Tibial artery (tissue), 4 donors: ENCODE data around the gene ARHGEF2.
A peak's percentile ranks its signal among the peaks of the same experiment; 100 is the strongest.

Experiments used
- DNase-seq, 2 donors: peaks; one replicate each; pipeline ENCODE4 v3.0.0-alpha.2; 2019
- H3K27ac ChIP-seq, 2 donors: fragments of 200-600 bp; sonication (generic) in 1 of 2; 1 replicate in 1 of 2; 2 replicates in 1 of 2; pipeline ENCODE4 v1.5.1; 2018 to 2019; ENCODE audit warnings: mild to moderate bottlenecking in 1 of 2
- H3K27me3 ChIP-seq, 2 donors: fragments of 200-600 bp; sonication (generic) in 1 of 2; one replicate each; pipeline versions ENCODE4 v1.5.1 to v1.6.0; 2016 to 2019
- H3K36me3 ChIP-seq, 3 donors: fragments of 200-600 bp; sonication (generic) in 2 of 3; one replicate each; pipeline ENCODE4 v1.5.1; 2016 to 2019; ENCODE audit warnings: mild to moderate bottlenecking in 2 of 3
- H3K4me1 ChIP-seq, 4 donors: fragments of 200-600 bp; sonication (generic) in 2 of 4; 1 replicate in 3 of 4; 2 replicates in 1 of 4; pipeline ENCODE4 v1.5.1; 2016 to 2019
- H3K4me3 ChIP-seq, 2 donors: fragments of 200-600 bp; sonication (generic) in 1 of 2; 1 replicate in 1 of 2; 2 replicates in 1 of 2; pipeline ENCODE4 v1.5.1; 2018 to 2019; ENCODE audit warnings: mild to moderate bottlenecking in 2 of 2
- H3K9me3 ChIP-seq, 3 donors: fragments of 200-600 bp; sonication (generic) in 1 of 3; one replicate each; pipeline ENCODE4 v1.5.1; 2016 to 2019
- intact Hi-C: fragments of 100-400 bp; cut with DNase I; formaldehyde crosslinking; loops from one replicate; pipeline ENCODE4 v1.15.0; 2023; ENCODE audit warnings: low total_unique reads
- TF ChIP-seq, protein P1 (sequence below), 2 experiments: fragments of 200-600 bp in 1 of 2; fragments of 450-650 bp in 1 of 2; IDR thresholded peaks; one replicate each; pipeline ENCODE4 v1.5.1; 2017 to 2019; ENCODE audit warnings: antibody characterized with exemption in 2 of 2, mild to moderate bottlenecking in 1 of 2, moderate library complexity in 1 of 2

The ARHGEF2 gene

GRCh38 chr1:155978325-155978972 lies at the start of gene ARHGEF2:
TSS of gene ARHGEF2 (minus strand) at chr1:155978547. CDS start at chr1:155978427, 120 bp downstream.
- TF ChIP-seq, protein P1, sequence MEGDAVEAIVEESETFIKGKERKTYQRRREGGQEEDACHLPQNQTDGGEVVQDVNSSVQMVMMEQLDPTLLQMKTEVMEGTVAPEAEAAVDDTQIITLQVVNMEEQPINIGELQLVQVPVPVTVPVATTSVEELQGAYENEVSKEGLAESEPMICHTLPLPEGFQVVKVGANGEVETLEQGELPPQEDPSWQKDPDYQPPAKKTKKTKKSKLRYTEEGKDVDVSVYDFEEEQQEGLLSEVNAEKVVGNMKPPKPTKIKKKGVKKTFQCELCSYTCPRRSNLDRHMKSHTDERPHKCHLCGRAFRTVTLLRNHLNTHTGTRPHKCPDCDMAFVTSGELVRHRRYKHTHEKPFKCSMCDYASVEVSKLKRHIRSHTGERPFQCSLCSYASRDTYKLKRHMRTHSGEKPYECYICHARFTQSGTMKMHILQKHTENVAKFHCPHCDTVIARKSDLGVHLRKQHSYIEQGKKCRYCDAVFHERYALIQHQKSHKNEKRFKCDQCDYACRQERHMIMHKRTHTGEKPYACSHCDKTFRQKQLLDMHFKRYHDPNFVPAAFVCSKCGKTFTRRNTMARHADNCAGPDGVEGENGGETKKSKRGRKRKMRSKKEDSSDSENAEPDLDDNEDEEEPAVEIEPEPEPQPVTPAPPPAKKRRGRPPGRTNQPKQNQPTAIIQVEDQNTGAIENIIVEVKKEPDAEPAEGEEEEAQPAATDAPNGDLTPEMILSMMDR (IDR thresholded peaks at IDR 0.05): no peak
- H3K27me3 ChIP-seq: no peaks in the 10 kb centered on the region
- H3K4me1 ChIP-seq: peaks cover under 1 to 80% (median 69%) of the 10 kb centered on the region in 4 donors
- H3K9me3 ChIP-seq: no peaks in the 10 kb centered on the region
- peak; percentile 90 to 93 for DNase-seq
- peak within 1 kb of the TSS; percentile 98 to 99 for H3K27ac ChIP-seq
- intact Hi-C loops: no loop called here
- H3K36me3 ChIP-seq: no peaks in the 10 kb centered on the region
- peak within 1 kb of the TSS; percentile 89 to 98 for H3K4me3 ChIP-seq

DNA sequence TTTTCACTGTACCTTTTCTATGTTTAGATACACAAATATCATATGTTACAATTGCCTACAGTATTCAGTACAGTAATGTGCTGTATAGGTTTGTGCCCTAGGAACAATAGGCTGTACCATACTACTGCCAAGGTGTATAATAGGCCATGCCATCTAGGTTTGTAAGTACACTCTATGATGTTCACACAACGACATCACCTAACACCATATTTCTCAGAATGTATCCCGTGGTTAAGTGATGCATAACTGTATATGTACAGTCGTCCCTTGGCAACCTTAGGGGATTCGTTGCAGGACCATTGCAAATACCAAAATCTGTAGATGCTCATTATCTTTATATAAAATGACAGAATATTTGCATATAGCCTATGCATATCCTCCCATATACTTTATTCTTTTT lies 48.2 kb upstream of the ARHGEF2 start:
- Histone ChIP-seq H3K36me3 (no peaks in the 10 kb centered on the region), H3K27ac (no peak overlapping the region), H3K9me3 (no peaks in the 10 kb centered on the region), H3K4me1 (no peaks in the 10 kb centered on the region), H3K27me3 (no peaks in the 10 kb centered on the region), H3K4me3 (no peak overlapping the region)
- TF ChIP-seq, protein P1 (IDR thresholded peaks at IDR 0.05): no peak
- no peak for DNase-seq
- intact Hi-C loops: no loop called here

DNA sequence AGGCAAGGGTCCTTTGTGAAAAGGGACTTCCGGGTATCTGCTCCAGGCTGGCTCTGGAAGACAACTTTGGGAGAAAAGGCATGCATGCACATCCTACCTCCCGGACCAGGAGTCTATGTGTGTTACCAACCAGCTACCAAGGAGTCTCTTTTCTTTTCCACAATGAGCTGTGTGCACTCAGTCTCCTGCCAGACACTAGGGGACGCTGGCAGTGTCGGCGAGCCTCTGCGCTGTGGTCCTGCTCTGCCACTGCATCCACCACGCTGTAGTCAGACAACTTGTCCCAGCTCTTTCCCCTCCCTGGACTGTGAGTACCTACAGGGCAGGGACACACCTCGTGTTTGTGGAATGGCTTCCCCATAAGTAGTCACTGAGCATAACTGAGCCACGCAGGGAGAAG lies 47.5 kb upstream of the ARHGEF2 start:
- no peaks in the 10 kb centered on the region for H3K27me3 ChIP-seq
- H3K27ac ChIP-seq: no peak overlapping the region
- TF ChIP-seq, protein P1 (IDR thresholded peaks at IDR 0.05): peak in 1 of 2 experiments; percentile 7
- intact Hi-C loops: no loop called here
- no peak for DNase-seq
- no peaks in the 10 kb centered on the region for H3K9me3 ChIP-seq
- no peaks in the 10 kb centered on the region for H3K36me3 ChIP-seq
- H3K4me3 ChIP-seq: no peak overlapping the region
- no peaks in the 10 kb centered on the region for H3K4me1 ChIP-seq

GRCh38 chr1:156024801-156025200 lies 46.5 kb upstream of the ARHGEF2 start:
- H3K9me3 ChIP-seq: no peaks in the 10 kb centered on the region
- H3K36me3 ChIP-seq: no peaks in the 10 kb centered on the region
- H3K27me3 ChIP-seq: no peaks in the 10 kb centered on the region
- no peak overlapping the region for H3K27ac ChIP-seq
- H3K4me3 ChIP-seq: no peak overlapping the region
- no peak for DNase-seq
- intact Hi-C loops: no loop called here
- peaks cover 0 to 8% (median 5%) of the 10 kb centered on the region in 4 donors for H3K4me1 ChIP-seq
- TF ChIP-seq, protein P1 (IDR thresholded peaks at IDR 0.05): no peak

DNA sequence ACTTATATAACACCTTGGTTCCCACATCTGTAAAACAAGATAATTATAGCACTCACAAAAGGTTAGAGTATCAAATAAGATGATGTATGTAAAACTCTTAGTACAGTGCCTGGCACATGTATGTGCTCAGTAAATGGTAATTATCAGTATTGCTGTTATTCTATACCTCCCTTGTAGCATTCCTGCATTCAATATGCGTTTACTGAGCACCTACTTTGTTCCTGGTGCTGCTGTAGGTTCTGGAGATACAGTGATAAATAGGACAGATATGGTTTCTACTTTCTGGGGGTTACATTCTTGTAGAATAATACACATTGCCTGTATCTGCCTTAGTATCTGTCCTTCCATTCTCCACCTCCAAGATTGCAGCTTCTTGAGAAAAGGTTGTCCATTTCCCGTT lies 43.6 kb upstream of the ARHGEF2 start:
- no peak overlapping the region for H3K4me3 ChIP-seq
- peaks cover 2 to 23% (median 16%) of the 10 kb centered on the region in 3 donors for H3K36me3 ChIP-seq
- intact Hi-C loops: no loop called here
- no peaks in the 10 kb centered on the region for H3K9me3 ChIP-seq
- DNase-seq: no peak
- H3K4me1 ChIP-seq: peaks cover 0 to 20% (median 11%) of the 10 kb centered on the region in 4 donors
- no peaks in the 10 kb centered on the region for H3K27me3 ChIP-seq
- no peak overlapping the region for H3K27ac ChIP-seq
- TF ChIP-seq, protein P1 (IDR thresholded peaks at IDR 0.05): no peak
